Measurements from ENCODE around the gene SIX5.
A peak's percentile ranks its signal among the peaks of the same experiment; 100 is the strongest.
"Not testable (repeated sequence)": the region's sequence is repeated elsewhere in the genome, so short reads cannot be mapped to it uniquely, and the experiment has no call there.

Gene SIX5

GRCh38 chr19:45730368-45731288 is 38.4 kb downstream of the SIX5 start, which contains the start of gene FBXO46:
TSS of gene FBXO46 (minus strand) at chr19:45730896. CDS start at chr19:45713495, 17,401 bp downstream.
- H3K4me3 ChIP-seq (ENCODE audit: low read length, poor library complexity, severe bottlenecking): peak within 1 kb of the TSS; percentile 95
- peaks cover 14% of the 10 kb centered on the region for H4K20me1 ChIP-seq (ENCODE audit: insufficient read depth, low read length, poor library complexity, severe bottlenecking)
- H2AFZ ChIP-seq (ENCODE audit: low read length): peak within 1 kb of the TSS; percentile 82
- no peaks in the 10 kb centered on the region for H3K9me3 ChIP-seq (ENCODE audit: insufficient read depth, low read depth, low read length)
- H3K4me1 ChIP-seq (ENCODE audit: insufficient read depth, low read length, poor library complexity, severe bottlenecking): peaks cover 17% of the 10 kb centered on the region
- H3K36me3 ChIP-seq (ENCODE audit: insufficient read depth, low read length): no peaks in the 10 kb centered on the region
- peaks cover 50% of the 10 kb centered on the region for H3K79me2 ChIP-seq (ENCODE audit: insufficient read depth, low read length)
- no peaks in the 10 kb centered on the region for H3F3A ChIP-seq (ENCODE audit: low read depth)
- no peaks in the 10 kb centered on the region for H3K27me3 ChIP-seq (ENCODE audit: insufficient read depth, low read length, poor library complexity, severe bottlenecking)
- H3K9ac ChIP-seq (ENCODE audit: low read depth, low read length, poor library complexity, severe bottlenecking): peak within 1 kb of the TSS; percentile 94
- TF ChIP-seq CTCF (conservative IDR thresholded peaks at IDR 0.05; ENCODE audit: low read length) (peak; percentile 45), EZH2phosphoT487 (IDR thresholded peaks at IDR 0.05; ENCODE audit: borderline replicate concordance) (no peak)
- H3K9me2 ChIP-seq (replicated peaks; ENCODE audit: low read depth, low read length): no peaks in the 10 kb centered on the region
- peak within 1 kb of the TSS; percentile 99 for H3K4me2 ChIP-seq (ENCODE audit: low read depth, low read length, poor library complexity, severe bottlenecking)

GRCh38 chr19:45729800-45730290 is 39.2 kb downstream of the SIX5 start:
- peaks cover 58% of the 10 kb centered on the region for H3K79me2 ChIP-seq (ENCODE audit: insufficient read depth, low read length)

GRCh38 chr19:45728683-45729082 is 40.4 kb downstream of the SIX5 start:
- not testable (repeated sequence) for H2AFZ ChIP-seq (ENCODE audit: low read length); H3K4me3 ChIP-seq (ENCODE audit: low read length, poor library complexity, severe bottlenecking); H3K9me3 ChIP-seq (ENCODE audit: insufficient read depth, low read depth, low read length); H3K9me2 ChIP-seq (replicated peaks; ENCODE audit: low read depth, low read length); H3K27me3 ChIP-seq (ENCODE audit: insufficient read depth, low read length, poor library complexity, severe bottlenecking); H3K36me3 ChIP-seq (ENCODE audit: insufficient read depth, low read length); H3F3A ChIP-seq (ENCODE audit: low read depth)
- peak overlapping the region; percentile 99 for H3K4me2 ChIP-seq (ENCODE audit: low read depth, low read length, poor library complexity, severe bottlenecking)
- H4K20me1 ChIP-seq (ENCODE audit: insufficient read depth, low read length, poor library complexity, severe bottlenecking): peaks cover 14% of the 10 kb centered on the region
- H3K4me1 ChIP-seq (ENCODE audit: insufficient read depth, low read length, poor library complexity, severe bottlenecking): peaks cover 17% of the 10 kb centered on the region
- H3K9ac ChIP-seq (ENCODE audit: low read depth, low read length, poor library complexity, severe bottlenecking): peak overlapping the region; percentile 20
- peaks cover 64% of the 10 kb centered on the region for H3K79me2 ChIP-seq (ENCODE audit: insufficient read depth, low read length)

More at GRCh38 chr19:45729800-45730290, 39.2 kb downstream of the SIX5 start:
- Histone ChIP-seq H3K9me3 (ENCODE audit: insufficient read depth, low read depth, low read length) (no peaks in the 10 kb centered on the region), H3K9me2 (replicated peaks; ENCODE audit: low read depth, low read length) (no peaks in the 10 kb centered on the region), H3K27me3 (ENCODE audit: insufficient read depth, low read length, poor library complexity, severe bottlenecking) (no peaks in the 10 kb centered on the region), H4K20me1 (ENCODE audit: insufficient read depth, low read length, poor library complexity, severe bottlenecking) (peaks cover 14% of the 10 kb centered on the region), H2AFZ (ENCODE audit: low read length) (no peak overlapping the region), H3K4me1 (ENCODE audit: insufficient read depth, low read length, poor library complexity, severe bottlenecking) (peaks cover 17% of the 10 kb centered on the region), H3K9ac (ENCODE audit: low read depth, low read length, poor library complexity, severe bottlenecking) (peak overlapping the region; percentile 94), H3K4me3 (ENCODE audit: low read length, poor library complexity, severe bottlenecking) (peak overlapping the region; percentile 95), H3K36me3 (ENCODE audit: insufficient read depth, low read length) (no peaks in the 10 kb centered on the region), H3F3A (ENCODE audit: low read depth) (no peaks in the 10 kb centered on the region), H3K4me2 (ENCODE audit: low read depth, low read length, poor library complexity, severe bottlenecking) (peak overlapping the region; percentile 99)
- TF ChIP-seq CTCF (conservative IDR thresholded peaks at IDR 0.05; ENCODE audit: low read length) (no peak), EZH2phosphoT487 (IDR thresholded peaks at IDR 0.05; ENCODE audit: borderline replicate concordance) (no peak)

GRCh38 chr19:45720065-45720464 is 49.0 kb downstream of the SIX5 start:
- H3F3A ChIP-seq (ENCODE audit: low read depth); H3K9ac ChIP-seq (ENCODE audit: low read depth, low read length, poor library complexity, severe bottlenecking); H3K9me2 ChIP-seq (replicated peaks; ENCODE audit: low read depth, low read length); H3K36me3 ChIP-seq (ENCODE audit: insufficient read depth, low read length); H3K9me3 ChIP-seq (ENCODE audit: insufficient read depth, low read depth, low read length); H3K4me3 ChIP-seq (ENCODE audit: low read length, poor library complexity, severe bottlenecking); H3K27me3 ChIP-seq (ENCODE audit: insufficient read depth, low read length, poor library complexity, severe bottlenecking); H3K4me2 ChIP-seq (ENCODE audit: low read depth, low read length, poor library complexity, severe bottlenecking); H4K20me1 ChIP-seq (ENCODE audit: insufficient read depth, low read length, poor library complexity, severe bottlenecking); H2AFZ ChIP-seq (ENCODE audit: low read length): not testable (repeated sequence)
- H3K4me1 ChIP-seq (ENCODE audit: insufficient read depth, low read length, poor library complexity, severe bottlenecking): peaks cover 26% of the 10 kb centered on the region
- H3K79me2 ChIP-seq (ENCODE audit: insufficient read depth, low read length): peaks cover 58% of the 10 kb centered on the region

Measured in Loucy (cell line).